NOMO-1 treated with dmso at 0.1 percent for 144 hours (cell line): ENCODE measurements around the gene LRRC4C.
A peak's percentile ranks its signal among the peaks of the same experiment; 100 is the strongest.

ENCODE experiments used
- DNase-seq: peaks from one replicate; lab custom pipeline; 2025; ENCODE audit not compliant: unreplicated experiment; lab: John Stamatoyannopoulos, UW

LRRC4C gene

GRCh38 chr11:40295466-40295865, 1164.0 kb downstream of the LRRC4C start:
- no peak for DNase-seq

- DNase-seq = no peak
Observed at GRCh38 chr11:40294741-40295140, 1164.7 kb downstream of the LRRC4C start.

- DNase-seq = no peak
Observed at GRCh38 chr11:40294349-40294735, 1165.1 kb downstream of the LRRC4C start.

- DNase-seq = peak; percentile 53
Observed at GRCh38 chr11:40293655-40294348, 1165.7 kb downstream of the LRRC4C start.

- no peak for DNase-seq
Observed at GRCh38 chr11:40292721-40293508, 1166.5 kb downstream of the LRRC4C start.

- no peak for DNase-seq
Observed at GRCh38 chr11:40291741-40292140, 1167.7 kb downstream of the LRRC4C start.

GRCh38 chr11:40291329-40291728, 1168.1 kb downstream of the LRRC4C start:
- no peak for DNase-seq

GRCh38 chr11:40290171-40290631, 1169.3 kb downstream of the LRRC4C start:
- no peak for DNase-seq

GRCh38 chr11:40289370-40289769, 1170.1 kb downstream of the LRRC4C start:
- no peak for DNase-seq

- no peak for DNase-seq
Observed at GRCh38 chr11:40287916-40288803, 1171.3 kb downstream of the LRRC4C start.

- DNase-seq = no peak
Observed at GRCh38 chr11:40286137-40286536, 1173.3 kb downstream of the LRRC4C start.

- DNase-seq = no peak
Observed at GRCh38 chr11:40285558-40285957, 1173.9 kb downstream of the LRRC4C start.

- DNase-seq = no peak
Observed at GRCh38 chr11:40281052-40281580, 1178.3 kb downstream of the LRRC4C start.

- no peak for DNase-seq
Observed at GRCh38 chr11:40280159-40281051, 1179.0 kb downstream of the LRRC4C start.

- no peak for DNase-seq
Observed at GRCh38 chr11:40276960-40277359, 1182.5 kb downstream of the LRRC4C start.

- no peak for DNase-seq
Observed at GRCh38 chr11:40274017-40274416, 1185.4 kb downstream of the LRRC4C start.

- no peak for DNase-seq
Observed at GRCh38 chr11:40273192-40273732, 1186.2 kb downstream of the LRRC4C start.

GRCh38 chr11:40271361-40271760, 1188.1 kb downstream of the LRRC4C start:
- DNase-seq = no peak

GRCh38 chr11:40269865-40270264, 1189.6 kb downstream of the LRRC4C start:
- DNase-seq = no peak

GRCh38 chr11:40268551-40268950, 1190.9 kb downstream of the LRRC4C start:
- DNase-seq = no peak
